ENCODE data around the gene PRDM8.

Gene PRDM8

DNA sequence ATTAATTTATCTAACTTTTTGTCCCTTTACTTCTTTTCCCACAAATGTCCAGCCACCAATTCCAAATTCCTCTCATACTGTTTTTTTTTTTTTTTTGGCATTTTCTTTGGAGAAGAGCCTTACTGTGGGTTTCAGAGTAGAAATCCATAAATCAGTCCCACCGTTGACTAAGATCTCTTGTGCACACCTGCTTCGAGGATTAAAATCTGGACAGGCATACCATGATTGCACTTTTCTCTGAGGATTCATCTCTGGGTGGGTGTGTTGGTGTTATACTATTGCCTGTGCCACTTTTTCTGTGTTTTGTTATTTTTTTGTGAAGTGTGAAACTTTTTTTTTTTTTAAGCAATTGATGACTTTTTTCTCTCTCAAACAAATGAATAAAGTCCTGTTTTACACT is 13.2 kb downstream of the PRDM8 start (continued):
- no peak for TF ChIP-seq ZNF16 (tag by site-specific recombination; IDR thresholded peaks at IDR 0.05; ENCODE audit: low read depth)
- no peak for TF ChIP-seq WT1 (tag by site-specific recombination; IDR thresholded peaks at IDR 0.05)

DNA sequence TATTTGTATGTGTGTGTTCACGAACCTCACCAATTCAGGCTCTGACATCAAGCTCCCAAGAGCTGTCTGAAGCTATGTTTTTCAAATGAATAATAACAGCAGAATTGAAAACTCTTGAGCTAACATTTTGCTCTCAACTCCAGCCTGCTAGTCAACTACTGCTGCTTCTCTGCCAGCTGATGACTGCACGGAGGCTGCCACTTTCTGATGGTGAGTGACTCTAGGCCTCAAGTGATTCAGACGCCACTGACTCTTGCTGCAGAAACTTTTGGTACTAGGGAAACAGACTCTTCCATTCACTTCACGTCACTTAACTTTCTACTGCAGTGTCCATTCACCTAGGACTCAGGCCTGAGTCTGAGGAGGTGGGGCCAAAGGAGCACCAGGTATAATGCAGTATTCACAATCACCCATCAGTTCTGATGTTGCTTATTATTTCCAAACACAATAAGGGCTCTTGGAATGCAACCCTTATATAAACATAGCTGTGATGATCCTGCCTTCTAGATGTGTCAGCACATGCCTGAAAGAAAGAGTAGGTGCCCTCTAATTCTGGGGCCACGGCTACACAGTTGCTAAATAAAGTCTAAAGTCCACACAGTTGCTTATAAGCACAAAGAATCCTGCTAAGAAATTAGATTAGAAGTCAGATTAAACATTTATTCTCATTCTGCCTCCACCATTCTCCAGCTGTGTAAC is 16.0 kb downstream of the PRDM8 start:
- TF ChIP-seq PRDM1 (tag by site-specific recombination; IDR thresholded peaks at IDR 0.05) (0 out of 2 replicates have a peak, but pooled peaks have one; percentile 15), MZF1 (tag by site-specific recombination; IDR thresholded peaks at IDR 0.05; ENCODE audit: borderline replicate concordance) (no peak), ZNF214 (tag by site-specific recombination; IDR thresholded peaks at IDR 0.05; ENCODE audit: borderline replicate concordance) (no peak), ZNF211 (tag by site-specific recombination; IDR thresholded peaks at IDR 0.05; ENCODE audit: low read depth) (no peak), ZNF350 (tag by site-specific recombination; IDR thresholded peaks at IDR 0.05) (no peak)
- TF ChIP-seq, protein P1, sequence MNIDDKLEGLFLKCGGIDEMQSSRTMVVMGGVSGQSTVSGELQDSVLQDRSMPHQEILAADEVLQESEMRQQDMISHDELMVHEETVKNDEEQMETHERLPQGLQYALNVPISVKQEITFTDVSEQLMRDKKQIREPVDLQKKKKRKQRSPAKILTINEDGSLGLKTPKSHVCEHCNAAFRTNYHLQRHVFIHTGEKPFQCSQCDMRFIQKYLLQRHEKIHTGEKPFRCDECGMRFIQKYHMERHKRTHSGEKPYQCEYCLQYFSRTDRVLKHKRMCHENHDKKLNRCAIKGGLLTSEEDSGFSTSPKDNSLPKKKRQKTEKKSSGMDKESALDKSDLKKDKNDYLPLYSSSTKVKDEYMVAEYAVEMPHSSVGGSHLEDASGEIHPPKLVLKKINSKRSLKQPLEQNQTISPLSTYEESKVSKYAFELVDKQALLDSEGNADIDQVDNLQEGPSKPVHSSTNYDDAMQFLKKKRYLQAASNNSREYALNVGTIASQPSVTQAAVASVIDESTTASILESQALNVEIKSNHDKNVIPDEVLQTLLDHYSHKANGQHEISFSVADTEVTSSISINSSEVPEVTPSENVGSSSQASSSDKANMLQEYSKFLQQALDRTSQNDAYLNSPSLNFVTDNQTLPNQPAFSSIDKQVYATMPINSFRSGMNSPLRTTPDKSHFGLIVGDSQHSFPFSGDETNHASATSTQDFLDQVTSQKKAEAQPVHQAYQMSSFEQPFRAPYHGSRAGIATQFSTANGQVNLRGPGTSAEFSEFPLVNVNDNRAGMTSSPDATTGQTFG (tag by site-specific recombination; IDR thresholded peaks at IDR 0.05; ENCODE audit: borderline replicate concordance): no peak
- POLR2A ChIA-PET: no interaction called here
- CTCF ChIA-PET: interaction anchor here (0.6 to 2.0 kb wide), 4 partner anchors 8 to 1260 kb away, joined by 3 to 7 read pairs (median 4); no protein-coding TSS in a partner anchor
- Histone ChIP-seq H3K9me3 (ENCODE audit: control insufficient read depth, insufficient read depth, low read depth, low read length) (no peaks in the 10 kb centered on the region), H3K4me3 (ENCODE audit: low read depth, low read length) (no peak overlapping the region), H3K27ac (ENCODE audit: extremely low read depth, low read depth, low read length) (no peak overlapping the region), H3K4me1 (ENCODE audit: control insufficient read depth, insufficient read depth, low read length) (no peaks in the 10 kb centered on the region), H3K36me3 (ENCODE audit: control insufficient read depth in 2 of 2, insufficient read depth in 1 of 2, low read length in 2 of 2) (no peaks in the 10 kb centered on the region)

DNA sequence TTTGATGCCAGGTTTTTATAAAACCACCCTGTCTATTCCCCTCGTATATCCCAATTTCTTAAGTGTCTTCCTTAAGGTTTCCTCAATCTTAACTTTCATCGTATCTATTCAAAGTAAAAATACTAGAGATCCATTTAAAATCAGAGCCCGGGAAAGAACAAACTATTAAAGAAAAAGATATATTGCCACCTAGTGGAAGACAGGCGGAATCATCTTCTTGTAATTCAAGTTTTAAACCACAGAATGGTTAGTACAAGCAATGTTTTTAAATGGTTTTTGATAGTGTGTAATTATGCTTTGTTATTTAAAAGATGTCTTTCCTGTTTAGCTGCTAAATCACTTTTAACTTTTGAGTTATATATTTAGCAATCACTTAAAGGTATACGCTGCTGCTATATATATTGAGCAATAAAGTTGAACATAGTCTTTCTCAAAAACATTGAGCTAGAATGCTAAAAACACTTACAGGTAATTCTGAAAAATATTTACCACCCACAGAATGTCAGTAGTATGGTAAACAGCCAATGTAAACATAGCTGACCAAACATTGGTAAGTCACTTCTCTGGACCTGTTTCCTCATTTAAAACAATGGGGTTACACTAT is 18.2 kb downstream of the PRDM8 start:
- CTCF ChIA-PET: interaction anchor here (0.6 to 2.2 kb wide), 14 partner anchors 10 to 1278 kb away, joined by 3 to 8 read pairs (median 3); no protein-coding TSS in a partner anchor
- Histone ChIP-seq H3K4me1 (ENCODE audit: control insufficient read depth, insufficient read depth, low read length) (no peaks in the 10 kb centered on the region), H3K36me3 (ENCODE audit: control insufficient read depth in 2 of 2, insufficient read depth in 1 of 2, low read length in 2 of 2) (no peaks in the 10 kb centered on the region), H3K9me3 (ENCODE audit: control insufficient read depth, insufficient read depth, low read depth, low read length) (no peaks in the 10 kb centered on the region), H3K4me3 (ENCODE audit: low read depth, low read length) (no peak overlapping the region), H3K27ac (ENCODE audit: extremely low read depth, low read depth, low read length) (no peak overlapping the region)
- TF ChIP-seq MEIS1 (CRISPR knock-in tag; IDR thresholded peaks at IDR 0.05; ENCODE audit: borderline replicate concordance): no peak
- peak; percentile 71 for TF ChIP-seq ZNF654 (tag by site-specific recombination; IDR thresholded peaks at IDR 0.05; ENCODE audit: low read depth)
- no peak for TF ChIP-seq ZNF791 (tag by site-specific recombination; IDR thresholded peaks at IDR 0.05)
- POLR2A ChIA-PET: no interaction called here

DNA sequence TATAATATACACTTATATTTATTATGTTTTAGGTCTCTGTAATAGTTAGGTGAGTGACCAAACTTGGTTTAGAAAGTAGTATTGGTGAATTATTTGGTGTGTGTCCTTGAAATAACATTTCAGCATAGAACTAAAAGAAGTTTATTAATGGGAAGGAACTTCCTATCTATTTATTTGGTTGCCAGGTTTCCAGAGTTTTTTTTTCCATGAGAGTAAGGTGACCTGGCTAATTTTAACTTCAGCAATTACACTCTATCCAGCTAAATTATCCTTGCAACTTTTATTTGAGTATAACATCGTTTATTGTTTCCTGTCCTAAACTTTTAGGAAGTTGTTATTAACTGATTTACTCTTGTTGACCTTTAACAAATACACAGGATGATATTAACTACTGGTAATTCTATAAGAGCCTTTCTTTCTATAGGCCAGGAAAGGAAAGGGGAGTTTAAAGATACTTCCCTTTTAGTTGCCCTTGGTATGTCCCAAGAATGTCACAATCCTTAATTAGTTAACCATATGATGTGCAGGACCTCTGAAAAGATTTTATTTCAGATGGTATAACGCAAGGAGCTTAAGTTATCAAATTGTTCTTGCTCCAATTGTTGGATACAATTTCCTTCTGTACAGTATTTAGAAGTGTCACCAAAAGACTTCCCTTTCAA is 18.9 kb downstream of the PRDM8 start:
- no peaks in the 10 kb centered on the region for H3K4me1 ChIP-seq (ENCODE audit: control insufficient read depth, insufficient read depth, low read length)
- H3K9me3 ChIP-seq (ENCODE audit: control insufficient read depth, insufficient read depth, low read depth, low read length): no peaks in the 10 kb centered on the region
- no peak overlapping the region for H3K4me3 ChIP-seq (ENCODE audit: low read depth, low read length)
- TF ChIP-seq ZNF600 (tag by site-specific recombination; IDR thresholded peaks at IDR 0.05) (no peak), ZNF433 (tag by site-specific recombination; IDR thresholded peaks at IDR 0.05; ENCODE audit: low read depth) (no peak), ZNF776 (tag by site-specific recombination; IDR thresholded peaks at IDR 0.05; ENCODE audit: borderline replicate concordance) (no peak), ZNF423 (tag by site-specific recombination; IDR thresholded peaks at IDR 0.05) (no peak), ZNF19 (tag by site-specific recombination; IDR thresholded peaks at IDR 0.05; ENCODE audit: low read depth) (no peak), ZNF133 (tag by site-specific recombination; IDR thresholded peaks at IDR 0.05) (no peak)
- TF ChIP-seq, protein P2, sequence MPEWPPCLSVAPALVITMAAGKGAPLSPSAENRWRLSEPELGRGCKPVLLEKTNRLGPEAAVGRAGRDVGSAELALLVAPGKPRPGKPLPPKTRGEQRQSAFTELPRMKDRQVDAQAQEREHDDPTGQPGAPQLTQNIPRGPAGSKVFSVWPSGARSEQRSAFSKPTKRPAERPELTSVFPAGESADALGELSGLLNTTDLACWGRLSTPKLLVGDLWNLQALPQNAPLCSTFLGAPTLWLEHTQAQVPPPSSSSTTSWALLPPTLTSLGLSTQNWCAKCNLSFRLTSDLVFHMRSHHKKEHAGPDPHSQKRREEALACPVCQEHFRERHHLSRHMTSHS (tag by site-specific recombination; IDR thresholded peaks at IDR 0.05): no peak
- TF ChIP-seq, protein P3, sequence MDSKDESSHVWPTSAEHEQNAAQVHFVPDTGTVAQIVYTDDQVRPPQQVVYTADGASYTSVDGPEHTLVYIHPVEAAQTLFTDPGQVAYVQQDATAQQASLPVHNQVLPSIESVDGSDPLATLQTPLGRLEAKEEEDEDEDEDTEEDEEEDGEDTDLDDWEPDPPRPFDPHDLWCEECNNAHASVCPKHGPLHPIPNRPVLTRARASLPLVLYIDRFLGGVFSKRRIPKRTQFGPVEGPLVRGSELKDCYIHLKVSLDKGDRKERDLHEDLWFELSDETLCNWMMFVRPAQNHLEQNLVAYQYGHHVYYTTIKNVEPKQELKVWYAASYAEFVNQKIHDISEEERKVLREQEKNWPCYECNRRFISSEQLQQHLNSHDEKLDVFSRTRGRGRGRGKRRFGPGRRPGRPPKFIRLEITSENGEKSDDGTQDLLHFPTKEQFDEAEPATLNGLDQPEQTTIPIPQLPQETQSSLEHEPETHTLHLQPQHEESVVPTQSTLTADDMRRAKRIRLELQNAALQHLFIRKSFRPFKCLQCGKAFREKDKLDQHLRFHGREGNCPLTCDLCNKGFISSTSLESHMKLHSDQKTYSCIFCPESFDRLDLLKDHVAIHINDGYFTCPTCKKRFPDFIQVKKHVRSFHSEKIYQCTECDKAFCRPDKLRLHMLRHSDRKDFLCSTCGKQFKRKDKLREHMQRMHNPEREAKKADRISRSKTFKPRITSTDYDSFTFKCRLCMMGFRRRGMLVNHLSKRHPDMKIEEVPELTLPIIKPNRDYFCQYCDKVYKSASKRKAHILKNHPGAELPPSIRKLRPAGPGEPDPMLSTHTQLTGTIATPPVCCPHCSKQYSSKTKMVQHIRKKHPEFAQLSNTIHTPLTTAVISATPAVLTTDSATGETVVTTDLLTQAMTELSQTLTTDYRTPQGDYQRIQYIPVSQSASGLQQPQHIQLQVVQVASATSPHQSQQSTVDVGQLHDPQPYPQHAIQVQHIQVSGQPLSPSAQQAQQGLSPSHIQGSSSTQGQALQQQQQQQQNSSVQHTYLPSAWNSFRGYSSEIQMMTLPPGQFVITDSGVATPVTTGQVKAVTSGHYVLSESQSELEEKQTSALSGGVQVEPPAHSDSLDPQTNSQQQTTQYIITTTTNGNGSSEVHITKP (tag by site-specific recombination; IDR thresholded peaks at IDR 0.05): peak; percentile 33; the same call in 1 of the 2 replicates
- H3K36me3 ChIP-seq (ENCODE audit: control insufficient read depth in 2 of 2, insufficient read depth in 1 of 2, low read length in 2 of 2): no peaks in the 10 kb centered on the region
- ChIA-PET CTCF (interaction anchor here (0.6 to 2.2 kb wide), 15 partner anchors 9 to 1278 kb away, joined by 3 to 8 read pairs (median 3); no protein-coding TSS in a partner anchor), POLR2A (no interaction called here)
- H3K27ac ChIP-seq (ENCODE audit: extremely low read depth, low read depth, low read length): no peak overlapping the region
